ENCODE results near the gene CCDC15.

Gene CCDC15

GRCh38 chr11:125062931-125063428 is 109.0 kb downstream of the CCDC15 start, which contains the start of gene SLC37A2:
Gene SLC37A2, plus strand, starts transcription at chr11:125063305. Its CDS starts 63 bp downstream, at chr11:125063368.
- H3K36me3 ChIP-seq, result no peaks in the 10 kb centered on the region
- no peak for TF ChIP-seq Cebpa-rat (IDR thresholded peaks at IDR 0.05)
- no peaks in the 10 kb centered on the region; the same call in 1 of the 2 replicates for H4K20me1 ChIP-seq
- H3K4me2 ChIP-seq, result peak within 1 kb of the TSS; percentile 95
- peaks cover 14% of the 10 kb centered on the region for H3K4me1 ChIP-seq
- peaks cover 54% of the 10 kb centered on the region for H3K27me3 ChIP-seq
- H3K9ac ChIP-seq, result peak within 1 kb of the TSS; percentile 53; the same call in 1 of the 2 replicates
- no peaks in the 10 kb centered on the region; the same call in 1 of the 2 replicates for H3K9me3 ChIP-seq
- H3K27ac ChIP-seq, result peak within 1 kb of the TSS; percentile 29; the same call in 1 of the 2 replicates
- H3K4me3 ChIP-seq, result peak within 1 kb of the TSS; percentile 67

GRCh38 chr11:125063429-125064043 is 109.5 kb downstream of the CCDC15 start:
- H3K27ac ChIP-seq, result peak overlapping the region; percentile 29; the same call in 1 of the 2 replicates
- peak overlapping the region; percentile 95 for H3K4me2 ChIP-seq
- H3K36me3 ChIP-seq, result no peaks in the 10 kb centered on the region
- no peak for TF ChIP-seq Cebpa-rat (IDR thresholded peaks at IDR 0.05)
- peak overlapping the region; percentile 67 for H3K4me3 ChIP-seq
- peaks cover 54% of the 10 kb centered on the region for H3K27me3 ChIP-seq
- no peaks in the 10 kb centered on the region; the same call in 1 of the 2 replicates for H4K20me1 ChIP-seq
- peak overlapping the region; percentile 53; the same call in 1 of the 2 replicates for H3K9ac ChIP-seq
- no peaks in the 10 kb centered on the region; the same call in 1 of the 2 replicates for H3K9me3 ChIP-seq
- H3K4me1 ChIP-seq, result peaks cover 14% of the 10 kb centered on the region

- no peak overlapping the region for H3K4me3 ChIP-seq
These were observed 110.1 kb downstream of the CCDC15 start for GRCh38 chr11:125064070-125064469.

GRCh38 chr11:125068368-125068767 is 114.4 kb downstream of the CCDC15 start:
- Histone ChIP-seq H3K4me2 (no peak overlapping the region), H3K9me3 (no peaks in the 10 kb centered on the region; the same call in 1 of the 2 replicates), H3K36me3 (no peaks in the 10 kb centered on the region), H3K9ac (no peak overlapping the region), H3K4me1 (peaks cover 49% of the 10 kb centered on the region), H3K4me3 (no peak overlapping the region), H3K27ac (no peak overlapping the region), H3K27me3 (peaks cover 27% of the 10 kb centered on the region), H4K20me1 (no peaks in the 10 kb centered on the region; the same call in 1 of the 2 replicates)
- TF ChIP-seq Cebpa-rat (IDR thresholded peaks at IDR 0.05), result no peak

More at GRCh38 chr11:125064070-125064469, 110.1 kb downstream of the CCDC15 start:
- Histone ChIP-seq H3K9me3 (no peaks in the 10 kb centered on the region; the same call in 1 of the 2 replicates), H3K36me3 (no peaks in the 10 kb centered on the region), H3K9ac (no peak overlapping the region), H3K27me3 (peaks cover 54% of the 10 kb centered on the region), H3K4me2 (peak overlapping the region; percentile 95; the same call in 1 of the 2 replicates), H3K27ac (no peak overlapping the region), H3K4me1 (peaks cover 15% of the 10 kb centered on the region), H4K20me1 (no peaks in the 10 kb centered on the region; the same call in 1 of the 2 replicates)
- no peak for TF ChIP-seq Cebpa-rat (IDR thresholded peaks at IDR 0.05)

GRCh38 chr11:125069008-125069407 is 115.0 kb downstream of the CCDC15 start:
- Histone ChIP-seq H3K27ac (no peak overlapping the region), H3K9me3 (no peaks in the 10 kb centered on the region; the same call in 1 of the 2 replicates), H3K36me3 (no peaks in the 10 kb centered on the region), H4K20me1 (no peaks in the 10 kb centered on the region), H3K4me3 (no peak overlapping the region), H3K4me1 (peaks cover 50% of the 10 kb centered on the region), H3K27me3 (peaks cover 21% of the 10 kb centered on the region), H3K9ac (no peak overlapping the region), H3K4me2 (no peak overlapping the region)
- TF ChIP-seq Cebpa-rat (IDR thresholded peaks at IDR 0.05), result no peak

GRCh38 chr11:125069796-125070195 is 115.8 kb downstream of the CCDC15 start:
- Histone ChIP-seq H3K4me2 (peak overlapping the region; percentile 83), H3K27me3 (peaks cover 13% of the 10 kb centered on the region; the same call in 1 of the 2 replicates), H3K36me3 (no peaks in the 10 kb centered on the region), H3K27ac (peak overlapping the region; percentile 77), H3K4me3 (no peak overlapping the region), H4K20me1 (no peaks in the 10 kb centered on the region), H3K4me1 (peaks cover 57% of the 10 kb centered on the region), H3K9me3 (no peaks in the 10 kb centered on the region), H3K9ac (no peak overlapping the region)
- TF ChIP-seq Cebpa-rat (IDR thresholded peaks at IDR 0.05), result no peak

GRCh38 chr11:125070699-125071254 is 116.8 kb downstream of the CCDC15 start:
- peak; percentile 38; the same call in 1 of the 2 replicates for TF ChIP-seq Cebpa-rat (IDR thresholded peaks at IDR 0.05)
- no peak overlapping the region for H3K4me3 ChIP-seq
- peak overlapping the region; percentile 83 for H3K4me2 ChIP-seq
- H3K9me3 ChIP-seq, result no peaks in the 10 kb centered on the region
- peak overlapping the region; percentile 77 for H3K27ac ChIP-seq
- peak overlapping the region; percentile 53 for H3K9ac ChIP-seq
- H4K20me1 ChIP-seq, result no peaks in the 10 kb centered on the region
- H3K4me1 ChIP-seq, result peaks cover 66% of the 10 kb centered on the region
- peaks cover 4% of the 10 kb centered on the region; the same call in 1 of the 2 replicates for H3K27me3 ChIP-seq
- H3K36me3 ChIP-seq, result no peaks in the 10 kb centered on the region

GRCh38 chr11:125071435-125071834 is 117.4 kb downstream of the CCDC15 start:
- Histone ChIP-seq H3K4me3 (no peak overlapping the region), H3K36me3 (no peaks in the 10 kb centered on the region), H4K20me1 (no peaks in the 10 kb centered on the region), H3K4me1 (peaks cover 66% of the 10 kb centered on the region), H3K27ac (peak overlapping the region; percentile 77), H3K9ac (peak overlapping the region; percentile 53), H3K9me3 (no peaks in the 10 kb centered on the region), H3K4me2 (peak overlapping the region; percentile 83), H3K27me3 (no peaks in the 10 kb centered on the region)
- TF ChIP-seq Cebpa-rat (IDR thresholded peaks at IDR 0.05), result no peak

- Histone ChIP-seq H3K4me2 (peak overlapping the region; percentile 83), H3K9me3 (no peaks in the 10 kb centered on the region), H4K20me1 (no peaks in the 10 kb centered on the region), H3K27me3 (no peaks in the 10 kb centered on the region), H3K4me3 (0 out of 2 replicates have a peak overlapping the region, but pooled peaks have one; percentile 15), H3K36me3 (no peaks in the 10 kb centered on the region), H3K9ac (no peak overlapping the region), H3K27ac (peak overlapping the region; percentile 77), H3K4me1 (peaks cover 66% of the 10 kb centered on the region)
- no peak for TF ChIP-seq Cebpa-rat (IDR thresholded peaks at IDR 0.05)
These were observed 117.8 kb downstream of the CCDC15 start for GRCh38 chr11:125071846-125072217.

Data from BLaER1 (cell line).